Stimulated activated CD8-positive, alpha-beta memory T cell treated with anti-CD3 and anti-CD28 coated beads, Interleukin-7, amount 100 ng/mL, for 48 hours (primary cell): ENCODE results near the gene RASIP1.
"Not testable (repeated sequence)": the region's sequence is repeated elsewhere in the genome, so short reads cannot be mapped to it uniquely, and the experiment has no call there.

Experiments
- DNase-seq, 2 donors: peaks; one replicate each; pipeline ENCODE4 v3.0.0-alpha.2; 2020; ENCODE audit warnings: low read depth in 1 of 2; ENCODE audit errors: extremely low read depth in 1 of 2

The RASIP1 gene

DNA sequence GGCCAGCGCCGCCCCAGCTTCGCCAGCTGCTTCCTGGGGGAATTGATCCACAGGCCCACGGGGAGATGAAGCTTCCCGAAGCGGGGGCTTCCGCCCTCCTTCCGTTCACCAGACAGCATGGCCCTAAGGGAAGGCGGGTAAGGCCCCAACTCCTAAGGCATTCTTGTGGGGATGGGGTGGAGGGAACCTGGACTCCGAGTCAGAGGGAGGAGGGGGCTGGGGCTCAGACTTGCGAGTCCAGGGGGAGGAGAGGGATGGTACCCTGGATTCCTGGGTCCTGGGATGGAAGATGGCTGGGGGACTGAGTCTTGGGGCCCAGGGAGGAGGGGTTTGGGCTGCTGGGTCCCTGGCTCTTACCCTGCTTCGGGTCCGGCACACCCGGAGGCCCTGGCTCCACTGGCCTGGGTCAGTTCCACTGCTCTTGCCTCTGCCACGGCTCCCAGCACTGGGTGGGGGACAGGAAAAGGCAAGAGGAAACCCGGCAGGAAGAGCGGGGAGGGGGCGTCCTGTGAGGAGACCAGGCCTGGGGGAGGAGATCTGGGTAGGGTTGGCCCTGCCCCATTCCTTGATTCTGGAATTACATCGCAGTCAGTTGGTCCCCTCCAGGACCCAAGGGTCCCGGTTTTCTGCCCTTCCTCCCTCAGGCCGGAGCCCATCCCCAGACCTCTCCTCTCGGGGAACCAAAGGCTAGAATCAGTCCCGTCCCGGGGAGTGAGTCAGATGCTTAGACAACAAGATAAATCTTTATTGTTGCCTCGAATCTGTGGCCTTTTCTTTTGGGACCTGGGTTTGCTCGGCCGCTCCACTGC is at the start of gene RASIP1:
RASIP1 (minus strand) TSS at position 447 of the 809 bp plus-strand sequence; CDS start at position 119, 328 bp downstream.
- no peak for DNase-seq

DNA sequence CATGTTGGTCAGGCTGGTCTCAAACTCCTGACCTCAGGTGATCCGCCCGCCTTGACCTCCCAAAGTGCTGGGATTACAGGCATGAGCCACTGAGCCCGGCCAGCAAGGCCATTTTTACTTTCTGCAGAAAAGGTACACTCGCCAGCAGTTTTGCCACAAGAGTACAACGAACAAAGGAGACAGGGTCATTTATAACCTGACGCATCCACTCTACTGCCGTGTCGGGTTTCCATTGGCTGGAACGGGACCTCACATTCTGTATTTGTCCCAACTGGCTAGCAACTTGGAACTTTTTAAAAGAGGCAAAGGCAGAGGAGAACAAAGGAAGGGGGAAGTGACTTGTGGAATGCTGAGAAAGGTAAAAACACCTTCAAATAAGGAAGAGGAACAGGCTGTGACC is 46.9 kb upstream of the RASIP1 start:
- not testable (repeated sequence) for DNase-seq

GRCh38 chr19:48786422-48786821 is 46.0 kb upstream of the RASIP1 start:
- not testable (repeated sequence) for DNase-seq

DNA sequence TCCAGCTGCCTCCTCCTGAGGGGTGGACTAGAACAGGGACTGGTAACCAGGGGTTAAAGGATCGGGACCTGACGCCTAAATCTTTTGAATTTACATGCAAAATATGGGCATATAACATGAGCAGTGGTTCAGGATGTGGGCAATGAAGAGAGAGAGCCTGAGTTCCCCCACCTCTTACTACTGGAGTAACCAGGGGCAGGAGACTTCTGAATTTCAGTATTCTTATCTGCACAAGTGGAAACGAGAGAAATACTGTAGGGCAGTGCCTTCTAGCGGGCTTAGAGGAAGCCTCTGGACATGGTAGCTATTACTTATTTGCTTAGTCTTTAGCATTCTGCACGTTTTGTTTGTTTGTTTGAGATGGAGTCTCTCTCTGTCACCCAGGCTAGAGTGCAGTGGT is 44.1 kb upstream of the RASIP1 start:
- no peak for DNase-seq

DNA sequence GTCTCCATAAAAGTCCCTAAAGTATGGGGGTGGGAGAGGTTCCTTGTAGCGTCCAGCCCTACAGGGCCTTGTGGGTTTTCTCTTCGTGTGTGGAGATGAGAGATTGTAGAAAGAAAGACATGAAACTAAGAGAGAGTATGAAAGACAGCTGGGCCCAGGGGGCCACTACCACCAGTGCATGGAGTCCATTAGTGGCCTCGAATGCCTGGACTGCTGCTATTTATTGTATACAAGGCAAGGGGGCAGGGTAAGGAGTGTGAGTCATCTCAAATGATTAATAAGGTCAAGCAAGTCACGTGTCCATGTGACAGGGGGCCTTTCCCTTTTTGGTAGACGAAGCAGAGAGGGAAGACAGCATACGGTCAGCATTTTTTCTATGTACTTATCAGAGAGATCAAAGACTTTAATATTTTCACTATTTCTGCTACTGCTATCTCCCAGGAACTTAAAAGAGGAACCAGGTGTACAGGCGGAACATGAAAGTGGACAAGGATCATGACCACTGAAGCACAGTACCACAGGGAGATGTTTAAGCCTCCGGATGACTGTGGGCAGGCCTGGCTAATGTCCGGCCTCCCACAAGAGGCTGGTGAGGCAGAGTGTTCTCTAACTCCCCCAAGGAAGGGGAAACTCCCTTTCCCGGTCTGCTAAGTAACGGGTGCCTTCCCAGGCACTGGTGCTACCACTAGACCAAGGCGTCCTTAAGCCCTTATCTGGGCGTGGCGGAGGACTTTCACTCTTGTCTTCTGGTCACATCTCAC is 40.4 kb upstream of the RASIP1 start:
- DNase-seq, result no peak

- no peak for DNase-seq
Measured at GRCh38 chr19:48779636-48780035, 39.2 kb upstream of the RASIP1 start.

GRCh38 chr19:48777720-48778119 is 37.3 kb upstream of the RASIP1 start:
- DNase-seq, result no peak

DNA sequence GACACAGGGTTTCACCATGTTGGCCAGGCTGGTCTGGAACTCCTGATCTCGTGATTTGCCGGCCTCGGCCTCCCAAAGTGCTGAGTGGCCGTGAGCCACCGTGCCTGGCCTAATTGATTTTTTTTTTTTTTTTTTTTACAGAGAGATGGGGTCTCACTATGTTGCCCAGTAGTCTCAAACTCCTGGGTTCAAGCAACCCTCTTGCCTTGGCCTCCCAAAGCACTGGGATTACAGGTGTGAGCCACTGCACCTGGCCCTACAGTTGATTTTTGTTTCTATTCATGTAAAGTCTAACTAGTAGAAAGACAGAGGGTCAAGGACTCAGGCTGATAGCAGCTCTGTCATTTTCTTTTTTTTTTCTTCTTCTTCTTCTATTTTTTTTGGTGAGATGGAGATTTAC is 36.7 kb upstream of the RASIP1 start:
- no peak for DNase-seq

DNA sequence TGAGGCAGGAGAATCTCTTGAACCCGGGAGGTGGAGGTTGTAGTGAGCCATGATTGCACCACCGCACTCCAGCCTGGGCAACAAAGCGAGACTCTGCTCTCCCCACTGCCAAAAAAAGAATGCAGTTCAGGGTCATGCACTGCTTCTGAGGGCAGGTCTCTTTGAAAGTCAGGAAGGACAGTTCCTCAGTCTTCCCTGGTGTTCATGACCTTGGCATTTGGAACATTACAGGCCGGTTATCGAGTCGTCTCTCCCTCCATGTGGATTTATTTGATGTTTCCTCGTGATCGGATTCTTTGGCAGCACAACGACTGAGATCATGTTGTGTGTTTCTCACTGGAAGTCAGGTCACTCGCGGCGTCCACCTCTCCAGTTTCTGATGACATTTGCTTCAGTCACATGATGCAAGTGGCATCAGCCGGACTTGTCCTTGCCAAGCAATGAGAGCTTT is 32.1 kb upstream of the RASIP1 start:
- no peak for DNase-seq

- DNase-seq, result no peak
Measured at GRCh38 chr19:48770734-48771472, 30.5 kb upstream of the RASIP1 start.

DNA sequence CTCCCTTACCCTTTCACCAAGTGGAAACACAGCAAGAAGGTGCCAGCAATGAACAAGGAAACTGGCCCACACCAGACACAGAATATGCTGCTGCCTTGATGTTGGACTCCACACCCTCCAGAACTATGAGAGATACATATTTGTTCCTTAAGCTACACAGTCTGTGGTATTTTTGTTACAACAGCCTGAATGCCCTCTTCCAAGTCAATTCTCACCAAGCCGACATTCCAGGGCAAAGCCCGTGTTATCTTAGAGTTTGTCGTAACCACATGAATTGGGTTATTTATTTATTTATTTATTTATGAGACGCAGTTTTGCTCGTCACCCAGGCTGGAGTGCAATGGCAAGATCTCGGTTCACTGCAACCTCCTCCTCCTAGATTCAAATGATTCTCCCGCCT is 29.9 kb upstream of the RASIP1 start:
- DNase-seq, result no peak

DNA sequence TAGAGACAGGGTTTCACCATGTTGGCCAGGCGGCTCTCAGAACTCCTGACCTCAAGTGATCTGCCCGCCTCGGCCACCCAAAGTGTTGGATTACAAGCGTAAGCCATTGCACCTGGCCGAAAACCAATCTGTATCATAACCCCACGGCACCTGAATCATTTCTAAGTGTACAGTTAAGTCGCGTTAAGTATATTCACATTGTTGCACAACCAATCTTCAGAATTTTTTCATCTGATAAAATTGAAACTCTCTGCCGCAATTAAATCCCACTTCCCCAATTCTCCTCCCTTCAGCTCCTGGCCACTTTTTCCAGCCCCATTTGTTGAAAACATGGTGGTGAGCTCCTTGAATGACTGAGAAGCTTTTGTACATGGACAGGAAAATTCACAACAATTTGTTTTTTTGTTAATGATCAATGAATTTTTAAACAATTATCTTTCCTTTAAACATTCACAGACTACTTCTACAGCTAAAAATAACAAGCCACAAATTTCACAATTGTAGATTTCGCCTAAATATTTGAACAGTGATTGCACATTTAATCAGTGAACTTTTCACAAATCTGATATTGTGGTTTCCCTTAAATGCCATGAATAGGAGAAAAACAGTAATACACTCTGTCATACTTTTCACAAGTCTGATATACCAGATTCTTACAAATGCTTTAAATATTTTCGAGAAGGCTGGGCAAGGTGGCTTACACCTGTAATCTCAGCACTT is 28.7 kb upstream of the RASIP1 start:
- no peak for DNase-seq

- not testable (repeated sequence) for DNase-seq
Measured at GRCh38 chr19:48768171-48768753, 27.9 kb upstream of the RASIP1 start.

DNA sequence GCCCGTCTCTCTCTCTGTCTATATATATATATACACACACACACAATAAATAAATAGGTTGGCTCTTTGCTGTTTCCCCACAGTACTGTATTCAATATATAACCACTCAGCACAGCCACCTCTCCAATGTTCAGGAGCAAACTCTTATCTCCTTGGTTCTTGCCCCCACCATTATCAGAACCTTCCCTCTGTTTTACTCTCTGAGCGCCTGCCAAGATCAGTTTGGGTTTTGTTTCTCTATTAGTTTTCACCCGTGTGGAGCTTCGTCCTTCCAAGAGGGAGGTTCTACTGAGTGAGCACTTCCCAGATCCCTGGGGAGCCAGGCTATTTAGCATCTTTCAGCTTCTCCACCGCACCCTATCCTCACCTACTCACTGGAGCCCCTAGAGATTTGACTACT is 25.4 kb upstream of the RASIP1 start:
- DNase-seq, result not testable (repeated sequence)

DNA sequence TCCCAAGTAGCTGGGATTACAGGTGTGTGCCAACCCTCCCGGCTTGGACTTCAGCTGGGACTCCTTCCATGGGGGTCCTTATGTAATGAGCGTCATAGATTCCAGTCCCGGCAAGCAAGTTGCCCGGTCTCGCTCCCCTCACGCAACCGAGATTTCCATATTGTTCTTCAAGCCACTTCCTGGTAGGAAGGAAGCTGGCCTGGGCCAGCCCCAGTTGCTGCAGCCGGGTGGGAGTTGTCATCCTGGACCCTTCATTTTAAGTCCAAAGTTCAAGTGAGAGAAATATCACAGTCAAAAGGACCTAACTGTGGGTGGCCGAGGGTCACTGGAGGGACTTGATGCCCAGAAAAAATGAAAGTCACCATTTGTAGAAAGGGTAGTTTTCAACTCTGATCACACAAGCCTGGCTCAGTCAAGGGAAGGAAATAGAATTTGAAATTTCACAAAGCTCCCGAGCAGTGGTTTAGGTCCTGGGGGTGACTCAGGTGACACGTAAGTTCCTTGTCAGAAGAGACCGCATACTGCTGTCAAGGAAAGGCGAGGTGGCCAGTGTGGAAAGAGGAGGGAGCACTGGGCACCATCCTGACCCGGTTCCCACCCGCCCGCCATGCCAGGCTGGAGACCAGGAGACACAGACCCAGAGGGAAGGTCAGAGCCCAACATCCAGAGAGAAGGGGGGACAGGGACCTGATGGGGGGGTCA is 20.2 kb upstream of the RASIP1 start:
- DNase-seq, result peak in 1 of 2 donors; percentile 17

DNA sequence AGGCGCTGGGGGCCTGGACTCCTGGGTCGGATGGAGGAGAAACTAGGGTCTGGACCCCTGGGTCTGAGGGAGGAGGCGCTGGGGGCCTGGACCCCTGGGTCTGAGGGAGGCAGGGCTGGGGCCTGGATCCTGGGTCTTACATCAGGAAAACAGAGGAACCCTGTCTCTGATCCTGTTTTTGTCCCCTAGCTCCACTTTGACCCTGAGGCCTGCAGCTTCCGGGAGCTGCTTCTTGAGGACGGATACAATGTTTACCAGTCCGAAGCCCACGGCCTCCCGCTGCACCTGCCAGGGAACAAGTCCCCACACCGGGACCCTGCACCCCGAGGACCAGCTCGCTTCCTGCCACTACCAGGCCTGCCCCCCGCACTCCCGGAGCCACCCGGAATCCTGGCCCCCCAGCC is 17.3 kb upstream of the RASIP1 start:
- no peak for DNase-seq

DNA sequence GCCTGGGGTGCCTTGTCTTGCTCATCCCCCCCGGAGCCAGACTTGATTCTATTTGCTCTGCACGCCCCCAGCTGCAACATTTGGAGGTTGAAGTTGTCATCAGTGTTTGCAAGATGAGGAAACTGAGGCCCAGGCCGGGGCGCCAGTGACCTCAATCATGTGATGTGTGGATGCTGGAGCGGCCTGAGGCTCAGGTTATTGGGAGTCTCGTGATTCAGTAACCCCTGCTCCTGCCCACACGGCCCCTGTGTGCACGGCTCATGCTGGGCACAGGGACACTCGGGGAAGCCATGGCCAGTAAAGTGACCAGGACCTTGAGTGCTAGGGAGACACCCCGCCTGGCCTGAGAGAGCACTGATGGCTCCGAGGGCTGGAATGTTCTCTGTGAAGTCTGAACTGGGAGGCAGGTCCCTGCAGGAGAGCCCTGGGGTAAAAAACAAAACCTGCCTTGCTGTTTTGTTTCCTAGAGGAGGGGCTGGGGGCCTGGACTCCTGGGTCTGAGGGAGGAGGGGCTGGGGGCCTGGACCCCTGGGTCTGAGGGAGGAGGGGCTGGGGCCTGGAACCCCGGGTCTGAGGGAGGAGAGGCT is 16.8 kb upstream of the RASIP1 start:
- DNase-seq, result no peak

- DNase-seq, result no peak
Measured at GRCh38 chr19:48756686-48757085, 16.3 kb upstream of the RASIP1 start.

DNA sequence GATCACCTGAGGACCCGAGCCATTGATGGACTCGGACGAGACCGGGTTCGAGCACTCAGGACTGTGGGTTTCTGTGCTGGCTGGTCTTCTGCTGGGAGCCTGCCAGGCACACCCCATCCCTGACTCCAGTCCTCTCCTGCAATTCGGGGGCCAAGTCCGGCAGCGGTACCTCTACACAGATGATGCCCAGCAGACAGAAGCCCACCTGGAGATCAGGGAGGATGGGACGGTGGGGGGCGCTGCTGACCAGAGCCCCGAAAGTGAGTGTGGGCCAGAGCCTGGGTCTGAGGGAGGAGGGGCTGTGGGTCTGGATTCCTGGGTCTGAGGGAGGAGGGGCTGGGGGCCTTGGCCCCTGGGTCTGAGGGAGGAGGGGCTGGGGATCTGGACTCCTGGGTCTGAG is 15.8 kb upstream of the RASIP1 start:
- DNase-seq, result no peak
